HL-60/S4 (cell line): ENCODE results near the gene S100A6.
"Not testable (repeated sequence)": the region's sequence is repeated elsewhere in the genome, so short reads cannot be mapped to it uniquely, and the experiment has no call there.

Source experiments
- in situ Hi-C: fragments of 300-500 bp; cut with MboI; formaldehyde crosslinking; loops from 2 replicates; pipeline ENCODE4 v1.14.3; 2022; ENCODE audit warnings: low sequenced_read_pairs

S100A6 gene

GRCh38 chr1:153535242-153536011 lies at the start of gene S100A6:
Gene S100A6, minus strand, starts transcription at chr1:153535991. Its CDS starts 652 bp downstream, at chr1:153535339.
- in situ Hi-C loops = no loop called here

DNA sequence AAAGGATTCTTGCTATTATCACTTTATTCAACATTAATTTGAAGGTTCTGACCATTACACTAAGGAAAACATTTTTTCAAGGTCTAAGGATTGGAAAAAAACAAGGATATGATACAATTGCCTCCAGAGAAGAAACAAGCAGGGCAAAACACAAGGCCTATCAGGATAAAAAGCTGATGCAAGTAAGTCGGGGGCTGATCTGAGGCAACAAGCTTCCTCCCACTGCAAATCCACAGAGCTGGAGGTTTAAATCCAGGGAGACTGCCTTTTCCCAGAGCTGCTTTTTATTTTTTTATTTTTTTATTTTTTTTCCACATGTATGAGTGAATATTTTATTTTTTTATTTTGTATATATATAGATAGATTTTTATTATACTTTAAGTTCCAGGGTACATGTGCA lies 49.2 kb upstream of the S100A6 start:
- in situ Hi-C loops = no loop called here

- in situ Hi-C loops = no loop called here
Measured at GRCh38 chr1:153583976-153584375, 48.2 kb upstream of the S100A6 start.

- in situ Hi-C loops = not testable (repeated sequence)
Measured at GRCh38 chr1:153583514-153583913, 47.7 kb upstream of the S100A6 start.

GRCh38 chr1:153582836-153583235 lies 47.0 kb upstream of the S100A6 start:
- in situ Hi-C loops = not testable (repeated sequence)

DNA sequence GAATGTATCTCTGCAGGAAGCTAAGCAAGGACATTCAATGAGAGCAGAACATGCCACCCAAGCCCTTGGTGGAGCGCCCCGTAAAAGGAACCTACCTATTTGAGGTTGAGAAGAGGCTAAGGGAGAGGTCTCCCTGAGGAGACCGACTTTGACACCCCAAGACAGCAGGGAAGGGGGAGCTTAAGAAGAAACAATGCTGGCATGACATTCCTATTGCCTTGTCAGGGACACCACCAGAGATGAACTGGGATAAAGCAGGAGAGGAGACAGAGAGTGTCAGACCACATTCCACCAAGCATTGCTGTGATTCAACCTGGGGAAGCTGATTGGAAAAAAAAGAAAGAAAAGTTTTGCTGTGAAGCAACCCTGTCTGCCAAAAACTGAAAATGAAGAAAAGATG lies 43.1 kb upstream of the S100A6 start:
- in situ Hi-C loops = loop anchor here (10.0 kb wide), 1 partner anchor 46 kb away; the partner anchor contains the start of genes S100A1 and S100A13

GRCh38 chr1:153578490-153578889 lies 42.7 kb upstream of the S100A6 start:
- in situ Hi-C loops = loop anchor here (10.0 kb wide), 1 partner anchor 46 kb away; the partner anchor contains the start of genes S100A1 and S100A13

DNA sequence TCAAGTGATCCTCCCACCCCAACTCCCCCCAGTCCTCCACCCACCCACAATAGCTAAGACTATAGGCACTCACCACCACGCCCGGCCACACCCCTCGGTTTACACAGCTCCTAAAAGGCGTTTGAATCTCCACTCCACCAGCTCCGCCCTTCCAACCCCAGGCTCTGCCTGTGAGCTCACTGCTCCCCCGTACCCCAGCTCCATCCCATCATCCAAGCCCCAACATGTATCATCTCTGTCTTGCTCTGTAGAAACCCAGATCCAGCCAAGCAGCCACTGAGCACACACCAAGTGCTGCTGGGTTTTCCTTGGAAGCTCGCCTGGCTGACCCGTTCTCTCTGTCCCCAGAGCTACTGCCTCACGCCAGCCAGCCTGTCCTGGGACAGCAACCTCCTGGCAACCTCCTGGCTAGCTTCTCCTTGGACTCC lies 41.8 kb upstream of the S100A6 start:
- in situ Hi-C loops = loop anchor here (10.0 kb wide), 1 partner anchor 47 kb away; the partner anchor contains the start of genes S100A1 and S100A13

GRCh38 chr1:153577138-153577537 lies 41.3 kb upstream of the S100A6 start:
- in situ Hi-C loops = loop anchor here (10.0 kb wide), 1 partner anchor 48 kb away; the partner anchor contains the start of genes S100A1 and S100A13

- in situ Hi-C loops = loop anchor here (10.0 kb wide), 1 partner anchor 49 kb away; the partner anchor contains the start of genes S100A1 and S100A13
Measured at GRCh38 chr1:153575497-153575896, 39.7 kb upstream of the S100A6 start.

DNA sequence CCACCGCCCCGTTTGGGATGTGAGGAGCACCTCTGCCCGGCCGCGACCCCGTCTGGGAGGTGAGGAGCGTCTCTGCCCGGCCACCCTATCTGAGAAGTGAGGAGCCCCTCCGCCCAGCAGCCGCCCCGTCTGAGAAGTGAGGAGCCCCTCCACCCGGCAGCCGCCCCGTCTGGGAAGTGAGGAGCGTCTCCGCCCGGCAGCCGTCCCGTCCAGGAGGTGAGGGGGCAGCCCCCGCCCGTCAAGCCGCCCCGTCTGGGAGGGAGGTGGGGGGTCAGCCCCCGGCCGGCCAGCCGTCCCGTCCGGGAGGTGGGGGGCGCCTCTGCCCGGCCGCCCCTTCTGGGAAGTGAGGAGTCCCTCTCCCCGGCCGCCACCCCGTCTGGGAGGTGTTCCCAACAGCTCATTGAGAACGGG lies 39.3 kb upstream of the S100A6 start:
- in situ Hi-C loops = loop anchor here (10.0 kb wide), 1 partner anchor 50 kb away; the partner anchor contains the start of genes S100A1 and S100A13

DNA sequence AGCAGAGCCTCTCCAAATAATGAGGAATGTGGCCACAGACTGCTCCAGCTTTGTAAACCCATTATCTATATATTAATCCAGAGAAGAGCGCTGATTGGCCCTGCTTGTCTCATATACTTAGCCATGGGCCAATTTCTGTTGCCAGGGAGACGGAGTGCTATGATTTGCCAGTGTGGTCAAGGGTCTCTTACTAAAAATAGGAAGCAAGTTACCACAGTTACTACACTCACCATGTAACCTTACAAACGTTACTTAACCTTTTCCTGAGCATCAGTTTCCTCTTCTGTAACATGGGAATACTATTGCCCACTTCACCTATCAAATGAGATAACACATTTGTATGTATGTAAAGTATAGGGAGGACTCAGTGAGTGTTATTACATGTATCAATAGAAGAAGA lies 37.6 kb upstream of the S100A6 start:
- in situ Hi-C loops = loop anchor here (10.0 kb wide), 1 partner anchor 51 kb away; the partner anchor contains the start of genes S100A1 and S100A13

- in situ Hi-C loops = loop anchor here (10.0 kb wide), 1 partner anchor 52 kb away; the partner anchor contains the start of genes S100A1 and S100A13
Measured at GRCh38 chr1:153572569-153573015, 36.8 kb upstream of the S100A6 start.

DNA sequence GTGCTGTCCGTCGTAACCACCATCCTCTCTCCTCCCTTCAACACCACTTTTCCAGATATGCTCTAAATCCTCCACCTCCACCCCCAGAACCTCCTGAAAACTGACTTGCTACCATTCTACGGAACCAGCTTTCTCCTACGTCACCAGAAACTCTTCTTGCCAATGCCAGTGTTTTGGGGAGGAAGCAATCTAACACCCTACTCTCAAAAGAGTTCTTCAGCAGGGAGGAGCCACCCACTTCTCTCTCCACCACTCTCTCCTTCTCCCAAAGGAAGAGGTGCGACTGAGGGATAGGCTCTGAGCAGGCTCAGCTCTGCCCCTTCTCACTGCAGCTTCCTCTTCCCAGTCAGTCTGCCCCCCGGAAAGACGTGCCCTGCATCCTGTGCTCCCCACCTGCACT lies 35.9 kb upstream of the S100A6 start:
- in situ Hi-C loops = loop anchor here (10.0 kb wide), 1 partner anchor 53 kb away; the partner anchor contains the start of genes S100A1 and S100A13

- in situ Hi-C loops = loop anchor here (10.0 kb wide), 1 partner anchor 54 kb away; the partner anchor contains the start of genes S100A1 and S100A13
Measured at GRCh38 chr1:153570874-153571273, 35.1 kb upstream of the S100A6 start.

DNA sequence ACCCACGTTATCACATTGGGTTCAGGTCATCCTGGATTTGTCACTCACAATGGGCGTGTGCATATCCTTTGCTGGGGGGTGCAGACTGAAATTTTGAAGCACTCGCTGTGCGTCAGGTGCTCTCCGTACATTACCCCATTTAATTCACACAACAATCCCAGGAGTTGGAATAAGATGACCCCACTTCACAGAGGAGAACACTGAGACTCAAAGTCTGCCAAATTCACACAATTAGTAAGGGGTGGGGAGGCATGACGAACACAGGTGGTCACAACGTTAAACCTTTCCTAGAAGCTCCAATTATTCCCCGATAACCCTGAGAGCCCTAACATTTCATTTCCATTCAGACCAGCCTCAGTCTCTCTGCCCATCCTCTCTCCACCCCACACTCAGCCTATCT lies 33.7 kb upstream of the S100A6 start:
- in situ Hi-C loops = loop anchor here (5.0 to 10.0 kb wide), 2 partner anchors 37 to 55 kb away; no protein-coding TSS in a partner anchor

- in situ Hi-C loops = loop anchor here (5.0 to 10.0 kb wide), 2 partner anchors 36 to 54 kb away; no protein-coding TSS in a partner anchor
Measured at GRCh38 chr1:153568367-153569099, 32.7 kb upstream of the S100A6 start.

DNA sequence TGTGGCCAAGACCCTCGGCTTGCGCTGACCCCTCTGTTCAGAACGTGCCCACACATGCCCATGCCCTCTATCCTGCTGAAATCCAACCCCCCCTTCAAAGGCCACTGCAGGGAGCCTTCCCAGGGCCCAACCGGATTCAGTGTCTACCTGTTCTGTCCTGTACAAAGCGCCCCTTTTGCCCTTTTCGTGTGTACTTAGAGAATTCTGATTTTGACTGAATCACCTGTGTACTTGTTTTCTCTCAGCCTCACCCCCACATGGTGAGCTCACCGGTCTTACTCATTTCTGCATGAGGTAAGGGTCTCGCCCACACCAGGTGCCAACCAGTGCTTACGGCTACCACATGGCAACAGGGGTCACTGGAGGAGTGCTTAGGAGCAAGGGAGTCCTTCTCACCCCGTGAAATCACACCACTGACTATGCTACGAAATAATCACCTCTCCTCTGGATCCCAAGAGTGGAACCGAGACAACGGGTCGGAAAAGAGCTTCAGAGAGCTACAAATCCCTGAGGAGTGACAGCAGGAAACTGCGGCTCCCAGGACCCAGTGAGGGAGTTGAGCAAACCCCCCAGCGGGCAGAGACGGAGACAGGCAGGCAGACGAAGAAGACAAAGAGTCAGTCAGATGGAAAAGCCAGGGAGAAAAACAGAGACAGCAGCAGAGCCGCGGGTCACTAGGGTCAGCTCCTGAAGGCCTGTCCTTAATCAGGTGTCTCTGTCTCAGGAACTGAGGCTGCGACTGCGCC lies 32.0 kb upstream of the S100A6 start:
- in situ Hi-C loops = loop anchor here (5.0 to 10.0 kb wide), 2 partner anchors 35 to 53 kb away; no protein-coding TSS in a partner anchor

- in situ Hi-C loops = loop anchor here (5.0 to 10.0 kb wide), 2 partner anchors 34 to 52 kb away; no protein-coding TSS in a partner anchor
Measured at GRCh38 chr1:153566414-153567371, 30.9 kb upstream of the S100A6 start.
